Fibroblast of skin of back (primary cell): ENCODE data around the gene SMYD5.

Source experiments
- DNase-seq: peaks from one replicate; pipeline ENCODE4 v3.0.0-alpha.2; 2013

Gene SMYD5

DNA sequence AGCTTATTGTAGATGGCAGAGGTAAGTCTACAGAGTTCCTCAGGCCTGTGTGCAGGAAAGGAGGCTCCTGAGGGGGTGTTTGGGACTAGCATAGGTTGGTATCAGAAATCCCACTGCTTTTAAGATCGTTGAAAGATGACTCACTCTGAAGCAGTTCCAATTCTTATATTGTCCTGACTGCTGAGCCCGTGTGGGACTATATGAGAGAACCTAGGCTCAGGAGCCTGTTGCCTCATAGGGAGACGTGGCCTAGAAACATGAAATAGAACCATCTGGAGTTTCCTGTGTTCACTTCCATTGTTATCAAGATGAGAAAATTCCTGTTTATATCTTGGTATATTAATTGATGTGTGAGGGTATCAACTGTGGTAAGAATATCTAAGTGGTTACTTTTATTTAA lies 25.7 kb downstream of the SMYD5 start:
- DNase-seq = peak; percentile 10

GRCh38 chr2:73243884-73244570 lies 30.0 kb downstream of the SMYD5 start:
- no peak for DNase-seq

GRCh38 chr2:73244580-73244979 lies 30.5 kb downstream of the SMYD5 start:
- no peak for DNase-seq

DNA sequence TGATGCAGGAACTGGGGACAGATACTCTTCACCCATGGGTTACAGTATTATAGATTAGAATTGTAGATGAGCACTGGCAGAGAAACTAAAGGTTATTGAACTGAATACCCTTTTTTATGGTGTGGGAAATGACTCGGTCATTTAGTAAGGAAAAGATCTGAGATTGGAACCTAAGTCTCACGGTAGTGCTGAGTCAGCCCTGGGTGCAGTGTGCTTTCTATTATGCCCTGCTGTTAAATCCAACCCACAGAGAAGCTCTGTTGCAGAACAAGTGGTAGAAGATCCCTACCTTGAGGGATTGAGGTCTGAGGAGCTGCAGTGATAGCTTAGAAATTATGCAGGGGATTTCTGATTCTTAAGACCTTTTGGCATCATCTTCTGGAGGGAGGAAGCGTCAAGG lies 32.8 kb downstream of the SMYD5 start:
- no peak for DNase-seq

DNA sequence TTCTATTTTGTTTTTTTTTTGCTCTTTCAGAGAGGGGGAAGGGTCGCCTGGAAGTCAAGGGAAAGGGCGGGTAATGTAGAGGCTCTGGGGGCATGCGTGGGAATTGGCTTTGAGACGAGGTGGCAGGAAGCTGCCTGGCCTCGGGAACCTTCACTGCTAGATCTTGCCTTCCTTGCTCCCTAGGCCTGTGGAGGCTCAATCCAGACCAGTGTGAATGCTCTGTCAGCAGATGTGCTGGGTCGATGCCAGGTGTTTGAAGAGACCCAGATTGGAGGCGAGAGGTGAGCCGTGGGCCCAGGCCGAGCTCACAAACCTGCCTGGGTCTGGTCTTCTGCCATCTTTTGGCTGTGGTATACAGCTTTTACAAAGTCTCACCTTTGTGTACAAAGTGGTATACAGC lies 35.6 kb downstream of the SMYD5 start:
- DNase-seq = no peak

- DNase-seq = no peak
These were observed 37.1 kb downstream of the SMYD5 start for GRCh38 chr2:73250872-73251846.

DNA sequence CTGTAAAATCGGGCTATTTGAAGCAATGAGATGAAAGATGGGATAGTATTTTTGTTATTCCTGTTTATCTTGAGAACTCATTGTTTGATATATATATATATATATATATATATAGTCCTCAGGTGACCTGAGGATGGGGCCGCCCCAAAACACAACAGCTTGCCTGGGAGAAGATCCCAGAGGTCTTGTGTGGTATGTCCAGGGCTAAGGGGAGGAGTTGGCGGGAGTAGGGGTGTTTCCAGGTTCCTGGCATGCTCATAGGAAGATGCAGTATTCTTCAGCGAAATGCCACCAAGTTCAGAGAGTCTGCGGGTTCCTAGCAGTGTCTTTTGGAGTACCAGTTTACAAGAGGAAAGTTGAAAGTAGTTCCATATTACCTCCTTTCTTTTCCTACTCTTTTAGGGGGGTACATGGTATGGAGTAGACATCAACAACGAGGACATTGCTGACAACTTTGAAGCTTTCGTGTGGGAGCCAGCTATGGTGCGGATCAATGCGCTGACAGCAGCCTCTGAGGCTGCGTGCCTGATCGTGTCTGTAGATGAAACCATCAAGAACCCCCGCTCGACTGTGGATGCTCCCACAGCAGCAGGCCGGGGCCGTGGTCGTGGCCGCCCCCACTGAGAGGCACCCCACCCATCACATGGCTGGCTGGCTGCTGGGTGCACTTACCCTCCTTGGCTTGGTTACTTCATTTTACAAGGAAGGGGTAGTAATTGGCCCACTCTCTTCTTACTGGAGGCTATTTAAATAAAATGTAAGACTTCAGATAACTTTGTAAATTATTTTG lies 38.4 kb downstream of the SMYD5 start:
- DNase-seq = no peak

DNA sequence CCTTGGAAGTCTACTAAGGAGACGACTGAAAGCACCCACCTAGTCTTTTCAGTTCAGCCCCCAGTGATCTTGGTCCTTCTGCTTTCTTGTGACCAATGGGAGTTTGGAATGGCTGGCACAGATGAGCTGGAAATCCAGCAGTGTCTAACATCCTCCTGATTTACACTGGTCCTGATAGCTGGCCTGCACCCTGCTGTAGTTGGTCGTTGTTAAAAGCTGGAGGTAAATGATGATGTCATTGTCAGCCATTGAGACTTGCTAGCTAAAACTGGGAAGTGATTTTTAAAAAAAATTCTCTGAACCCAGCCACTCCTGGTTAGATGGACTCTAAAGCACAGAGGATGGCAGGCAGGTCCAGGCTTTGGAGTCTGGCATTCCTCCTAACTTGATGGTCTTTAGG lies 39.4 kb downstream of the SMYD5 start:
- no peak for DNase-seq

DNA sequence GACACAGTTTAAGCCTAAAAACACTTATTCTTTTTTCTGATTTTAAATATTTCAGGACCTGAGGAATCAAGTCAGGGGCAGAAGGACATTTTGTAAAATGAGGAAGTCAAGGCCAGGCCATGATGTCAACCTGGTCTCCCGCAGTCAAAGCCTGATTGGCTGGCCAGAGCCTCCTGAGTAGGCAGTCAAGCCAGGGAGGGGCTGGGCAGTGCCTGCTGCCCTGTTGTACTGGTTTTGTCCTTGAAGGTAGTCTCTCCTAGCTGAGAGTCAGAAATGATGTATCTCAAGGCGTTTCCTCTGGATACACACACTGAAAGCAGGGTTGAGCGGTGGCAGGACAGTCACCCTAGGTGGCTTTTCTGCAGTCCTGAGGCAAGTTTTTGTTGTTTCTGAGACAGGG lies 39.9 kb downstream of the SMYD5 start:
- DNase-seq = no peak

DNA sequence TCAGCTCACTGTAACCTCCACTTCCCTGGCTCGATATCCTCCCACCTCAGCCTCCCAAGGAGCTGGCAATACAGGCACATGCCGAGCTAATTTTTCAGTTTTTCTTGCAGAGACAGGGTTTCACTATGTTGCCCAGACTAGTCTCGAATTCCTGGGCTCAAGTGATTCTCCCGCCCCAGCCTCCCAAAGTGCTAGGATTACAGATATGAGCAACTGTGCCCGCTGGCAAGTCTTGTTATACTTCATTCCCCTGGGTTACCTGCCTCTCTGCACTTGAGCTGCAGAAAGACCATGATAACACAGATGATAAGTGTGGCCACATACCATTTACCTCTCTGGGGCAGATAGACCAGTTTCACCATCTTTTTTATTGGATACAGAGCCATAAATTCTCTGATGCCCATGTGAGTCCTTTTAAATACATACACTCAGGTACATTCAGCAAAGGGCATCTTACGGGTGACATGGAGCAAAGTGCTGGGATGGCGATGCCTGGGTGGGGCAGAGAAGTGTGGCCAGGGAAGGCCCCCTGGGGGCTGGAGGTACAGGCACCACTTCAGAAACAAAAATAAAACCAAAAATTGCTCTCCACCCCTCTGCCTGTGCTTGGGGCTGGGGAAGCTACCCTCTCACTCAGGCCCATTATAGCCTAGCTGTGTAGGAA lies 40.4 kb downstream of the SMYD5 start:
- DNase-seq = no peak

- DNase-seq = no peak
These were observed 41.1 kb downstream of the SMYD5 start for GRCh38 chr2:73255007-73255644.

DNA sequence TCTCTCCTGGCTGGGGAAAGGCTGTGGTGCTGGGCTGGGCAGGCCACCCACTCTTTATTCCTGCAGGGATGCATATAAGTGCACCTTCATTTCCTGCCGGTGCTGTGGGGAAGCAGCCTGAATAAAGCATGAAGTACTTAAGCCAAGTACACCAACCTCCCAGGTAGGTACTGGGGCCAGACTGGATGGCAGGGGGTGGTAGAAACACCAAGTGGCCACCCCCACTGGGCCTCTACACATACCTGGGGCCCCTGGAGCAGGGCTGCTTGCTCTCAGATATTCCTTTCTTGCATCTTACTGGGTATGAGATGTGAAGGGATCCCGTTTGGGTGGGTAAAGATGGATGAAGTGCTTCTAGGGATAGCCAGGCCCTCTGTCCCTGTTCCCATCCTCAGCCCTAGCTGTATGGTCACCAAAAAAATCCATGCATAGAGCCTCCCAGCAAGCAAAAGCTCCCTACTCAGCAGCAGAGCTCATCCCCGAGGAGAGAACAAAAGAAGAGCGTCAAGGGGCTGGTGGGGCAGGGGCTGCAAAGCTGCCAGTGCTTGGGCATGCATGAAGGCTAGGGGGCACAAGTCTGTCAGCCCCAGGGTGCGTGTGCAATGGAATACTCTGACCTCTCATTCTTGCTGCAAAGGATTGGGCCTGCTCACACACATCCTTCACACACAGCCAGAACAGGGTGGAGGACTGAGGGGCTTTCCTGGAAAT lies 42.0 kb downstream of the SMYD5 start:
- DNase-seq = no peak

DNA sequence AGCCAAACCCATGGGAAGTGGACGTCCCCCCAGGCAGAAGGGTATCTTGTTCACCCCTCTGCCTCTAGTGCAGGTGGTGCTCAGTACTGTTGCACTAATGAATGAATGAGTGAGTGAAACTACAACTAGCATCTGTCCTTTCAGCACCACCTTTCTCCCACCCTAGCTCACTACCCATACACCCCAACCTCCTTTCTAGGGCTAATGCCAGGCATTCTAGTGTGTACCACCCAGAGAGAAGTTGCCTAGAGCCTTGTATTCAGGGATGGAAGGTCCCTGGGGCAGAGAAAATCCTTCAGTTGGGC lies 42.5 kb downstream of the SMYD5 start:
- DNase-seq = no peak

- no peak for DNase-seq
These were observed 43.0 kb downstream of the SMYD5 start for GRCh38 chr2:73257021-73257420.

GRCh38 chr2:73257425-73258125 lies 43.5 kb downstream of the SMYD5 start:
- no peak for DNase-seq

- DNase-seq = no peak
These were observed 44.3 kb downstream of the SMYD5 start for GRCh38 chr2:73258186-73258912.

DNA sequence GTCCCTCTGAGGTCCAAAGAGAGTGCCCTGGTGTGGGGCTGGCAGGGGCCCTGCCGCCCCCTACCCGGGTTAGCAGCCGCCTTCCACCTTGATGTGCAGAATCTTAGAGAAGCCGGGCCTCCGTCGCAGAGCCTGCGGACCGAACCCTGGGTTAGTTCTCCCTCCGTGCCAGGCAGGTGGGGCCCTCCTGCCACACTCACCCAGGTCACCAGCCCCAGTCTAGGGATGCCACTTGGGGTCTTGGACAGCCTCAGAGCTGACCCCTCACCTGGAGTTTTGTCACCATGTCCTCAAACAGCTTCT lies 44.8 kb downstream of the SMYD5 start:
- DNase-seq = no peak

DNA sequence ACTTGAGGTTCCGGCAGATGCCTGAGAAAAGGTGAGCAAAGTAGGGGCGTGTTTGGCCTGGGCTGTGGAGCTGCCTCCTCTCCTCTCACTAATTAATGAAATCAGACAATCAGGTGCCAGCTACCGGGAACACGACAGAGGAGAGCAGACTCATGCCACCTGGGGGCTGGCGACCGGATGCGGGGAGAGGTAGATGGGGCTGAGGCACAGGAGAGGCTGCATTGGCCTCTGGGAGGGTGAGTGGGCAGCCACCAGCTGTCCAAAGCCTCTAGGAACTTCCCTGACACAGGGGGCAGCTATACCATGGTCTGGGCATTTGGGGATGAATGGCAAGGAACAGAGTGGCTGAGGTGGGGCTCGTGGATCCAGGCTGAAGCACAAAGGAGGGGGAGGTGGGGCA lies 45.2 kb downstream of the SMYD5 start:
- no peak for DNase-seq

GRCh38 chr2:73259704-73260337 lies 45.8 kb downstream of the SMYD5 start:
- DNase-seq = no peak
